RPMI8226 (cell line): ENCODE data around the gene GABRG3.

Experiments
- DNase-seq: peaks from one replicate; pipeline ENCODE4 v3.0.0-alpha.2; 2015

The GABRG3 gene

DNA sequence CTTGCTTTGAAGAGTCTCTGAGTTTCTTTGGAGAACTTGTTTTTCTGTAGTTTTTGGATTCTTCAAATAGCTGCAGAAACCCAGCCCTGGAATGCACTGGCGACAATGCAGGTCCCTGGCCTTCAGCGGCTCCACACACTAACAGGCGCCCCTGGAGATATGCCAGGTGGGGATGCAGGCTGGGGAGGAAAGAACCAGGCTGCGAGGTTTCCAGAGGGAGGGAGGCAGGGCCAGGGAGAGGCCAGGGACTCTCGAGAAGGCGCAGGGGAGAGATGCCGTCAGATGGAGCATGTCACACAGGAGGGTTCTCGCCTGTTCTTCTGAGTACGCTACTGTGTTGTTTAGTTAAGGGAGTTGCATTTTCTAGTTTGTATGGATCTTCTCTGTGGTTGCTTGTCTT lies 283.1 kb downstream of the GABRG3 start:
- no peak for DNase-seq

DNA sequence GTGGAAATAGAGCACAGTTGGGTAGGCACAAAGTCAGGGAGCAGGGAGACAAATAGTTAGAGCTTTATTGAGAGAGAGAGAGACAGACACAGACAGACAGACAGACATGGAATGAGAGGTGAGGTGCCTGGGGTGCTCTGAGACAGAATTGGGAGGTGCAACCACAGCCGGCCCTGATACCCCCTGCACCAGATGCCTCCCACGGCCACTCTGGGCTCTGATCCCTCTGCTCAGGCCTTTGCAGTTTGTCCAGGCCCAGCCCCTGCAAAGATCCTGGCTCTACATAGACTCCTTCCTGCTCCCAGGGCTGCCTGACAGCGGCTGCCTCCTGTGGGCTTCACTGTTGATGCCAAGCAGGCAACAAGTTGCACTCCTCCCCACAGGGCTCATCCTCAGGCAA lies 283.8 kb downstream of the GABRG3 start:
- no peak for DNase-seq

DNA sequence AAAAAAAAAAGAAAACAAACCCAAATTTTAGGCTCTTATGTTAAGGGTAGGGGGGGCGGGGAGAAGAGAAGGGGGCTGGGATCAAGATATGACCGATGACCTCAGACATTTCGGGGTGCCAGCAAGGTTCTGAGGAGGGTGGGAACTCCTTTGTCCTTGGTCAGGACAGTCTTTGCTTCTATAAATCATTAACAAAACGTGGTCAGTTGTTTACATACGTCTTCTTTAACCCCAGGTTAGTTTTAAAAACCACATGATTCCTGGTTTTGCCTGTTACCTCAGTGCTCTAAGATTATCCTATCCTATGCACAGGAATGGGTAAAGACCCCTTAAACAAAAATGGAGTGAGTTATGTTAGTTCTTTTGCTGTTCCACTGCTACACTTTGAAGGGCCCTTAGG lies 285.5 kb downstream of the GABRG3 start:
- DNase-seq, result no peak

DNA sequence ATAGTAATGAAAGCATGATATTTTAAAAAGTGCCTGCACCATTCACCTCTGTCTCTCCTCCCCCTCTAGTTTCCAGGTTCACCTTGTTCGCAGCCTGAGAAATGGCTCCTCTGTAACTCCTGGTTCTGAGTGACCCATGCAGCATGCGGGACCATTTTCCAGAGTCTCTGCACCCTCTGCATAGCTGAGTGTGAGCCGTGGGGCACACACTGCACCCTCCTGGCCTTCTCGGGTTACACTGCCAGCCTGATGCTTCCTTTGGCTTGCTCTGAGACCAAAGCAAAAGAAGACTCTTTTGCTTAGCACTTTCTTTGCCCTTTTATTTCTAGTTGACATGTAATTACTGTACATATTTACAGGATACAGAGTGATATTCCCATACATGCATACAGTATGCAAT lies 287.3 kb downstream of the GABRG3 start:
- DNase-seq, result no peak

DNA sequence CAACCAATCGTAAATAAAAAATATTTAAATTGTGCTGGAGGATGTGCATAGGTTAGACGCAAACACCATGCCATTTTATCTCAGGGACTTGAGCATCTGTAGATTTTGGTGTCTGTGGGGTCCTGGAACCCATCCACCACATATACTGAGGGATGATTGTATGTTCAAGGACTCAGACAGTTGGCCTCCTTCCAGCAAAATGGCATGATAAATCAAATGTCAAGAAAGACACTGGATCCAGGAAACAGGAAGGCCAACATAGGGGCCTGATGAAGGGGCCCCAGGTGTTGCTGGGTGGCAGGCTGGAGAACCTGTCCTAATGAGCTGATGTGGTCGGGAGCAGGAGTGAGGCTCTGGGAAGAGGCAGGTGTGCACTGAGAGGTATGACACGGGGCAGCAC lies 289.5 kb downstream of the GABRG3 start:
- no peak for DNase-seq

DNA sequence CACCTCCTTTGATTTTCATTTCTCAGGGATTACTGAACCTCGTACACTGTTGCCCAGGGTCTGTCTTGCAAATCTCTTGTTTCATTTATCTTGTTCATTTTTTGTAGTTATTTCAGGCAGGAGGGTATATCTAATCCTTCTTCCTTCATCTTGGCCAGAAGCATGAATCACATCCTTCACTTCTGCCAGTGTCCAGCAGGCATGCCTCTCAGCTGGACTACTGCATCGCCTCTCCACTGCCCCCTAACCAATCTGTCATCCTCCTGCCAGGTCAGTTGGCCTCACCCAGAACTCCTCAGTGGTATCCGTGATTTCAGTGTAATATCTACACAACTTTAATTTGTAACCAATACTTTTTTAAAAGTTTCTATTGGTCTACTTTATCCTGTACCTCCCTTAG lies 297.9 kb downstream of the GABRG3 start:
- no peak for DNase-seq

DNA sequence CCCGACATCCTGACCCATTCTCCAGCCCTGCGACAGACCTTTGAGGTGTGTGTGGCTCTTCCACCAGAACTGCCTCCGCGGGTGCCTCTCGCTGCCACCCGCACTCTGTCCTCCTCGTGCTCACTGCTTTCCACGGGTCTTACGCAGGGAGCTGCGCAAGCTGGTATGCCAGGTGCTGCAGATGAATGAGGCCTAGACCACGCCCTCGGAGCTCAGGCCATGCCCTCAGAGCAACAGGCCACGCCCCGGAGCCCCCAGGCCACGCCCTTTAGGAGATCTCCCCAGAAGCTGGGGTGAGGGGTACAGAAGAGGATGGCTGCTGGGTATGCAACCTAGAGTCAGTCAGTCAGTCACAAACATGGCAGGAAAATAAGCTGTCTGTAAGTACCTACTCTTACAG lies 300.3 kb downstream of the GABRG3 start:
- no peak for DNase-seq

DNA sequence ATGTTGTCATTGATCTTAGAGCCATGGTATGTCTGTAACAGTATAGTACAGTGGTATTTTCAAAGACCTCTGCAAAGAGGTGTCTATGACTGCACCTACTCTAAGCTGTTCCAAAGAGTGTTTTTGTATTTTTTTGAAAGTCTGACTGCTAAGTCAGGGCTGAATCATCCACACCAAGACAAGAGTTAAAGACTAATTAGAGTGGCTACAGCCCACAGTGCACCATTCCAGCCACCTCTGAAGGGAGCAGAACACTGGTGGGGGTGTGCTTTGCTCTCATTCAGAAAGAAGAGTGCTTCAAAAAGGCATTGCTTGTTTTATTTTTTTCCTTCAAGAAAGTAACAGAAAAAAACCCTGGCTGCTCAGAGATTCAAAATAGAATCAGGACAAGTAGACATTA lies 301.4 kb downstream of the GABRG3 start:
- DNase-seq, result no peak

DNA sequence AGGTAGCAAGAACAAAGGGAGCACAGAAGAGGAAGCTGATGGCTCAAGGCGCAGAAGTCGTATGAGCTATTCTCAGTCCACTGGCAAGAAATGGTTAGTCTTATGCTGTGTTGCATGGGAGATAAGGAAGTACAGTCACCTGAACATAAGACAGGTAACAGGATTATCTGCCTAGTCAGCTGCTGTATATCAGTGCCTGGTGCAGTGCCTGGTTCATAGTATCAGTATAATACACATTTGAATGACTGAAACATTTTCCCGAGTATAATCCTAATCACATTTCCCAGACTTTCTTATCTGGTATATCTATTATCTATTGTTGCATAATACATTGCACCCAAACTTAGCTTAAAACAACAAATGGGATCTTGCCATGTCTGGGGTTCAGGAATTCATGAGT lies 302.5 kb downstream of the GABRG3 start:
- DNase-seq, result no peak

DNA sequence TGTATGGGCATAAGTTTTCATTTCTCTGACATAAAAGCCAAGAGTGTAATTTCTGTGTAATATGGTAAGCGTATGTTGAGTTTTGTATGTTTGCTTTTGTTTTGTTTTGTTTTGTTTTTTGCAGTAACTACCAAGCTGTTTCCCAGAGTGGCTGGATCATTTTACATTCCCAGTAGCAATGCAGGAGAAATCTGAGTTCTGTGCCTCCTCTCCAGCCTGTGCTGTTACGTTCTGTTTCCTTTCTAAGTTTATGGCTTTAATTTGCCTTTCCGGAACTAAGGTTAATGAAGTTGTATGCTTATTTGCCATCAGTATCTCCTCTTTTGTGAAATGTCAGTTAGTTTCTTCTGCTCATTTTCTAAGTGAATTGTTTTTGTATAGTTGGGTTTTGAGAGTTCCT lies 307.8 kb downstream of the GABRG3 start:
- no peak for DNase-seq

DNA sequence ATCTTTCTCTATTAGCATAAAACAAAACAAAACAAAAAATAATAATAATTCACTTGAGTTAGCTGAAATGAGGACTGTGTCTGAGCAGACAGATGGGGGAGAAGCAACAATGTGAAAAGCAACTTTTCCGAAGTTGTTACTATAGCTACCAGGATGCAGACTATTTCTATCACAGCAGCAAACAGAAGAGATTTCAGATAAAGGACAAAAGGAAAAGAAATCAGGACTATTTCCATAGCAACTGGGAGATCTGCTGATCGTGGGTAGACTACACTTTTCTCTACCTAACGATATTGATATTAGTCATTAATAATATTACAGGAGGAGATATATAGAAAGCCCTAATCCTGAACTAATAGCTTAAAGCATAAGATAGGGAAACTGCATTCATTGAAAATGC lies 321.7 kb downstream of the GABRG3 start:
- no peak for DNase-seq

DNA sequence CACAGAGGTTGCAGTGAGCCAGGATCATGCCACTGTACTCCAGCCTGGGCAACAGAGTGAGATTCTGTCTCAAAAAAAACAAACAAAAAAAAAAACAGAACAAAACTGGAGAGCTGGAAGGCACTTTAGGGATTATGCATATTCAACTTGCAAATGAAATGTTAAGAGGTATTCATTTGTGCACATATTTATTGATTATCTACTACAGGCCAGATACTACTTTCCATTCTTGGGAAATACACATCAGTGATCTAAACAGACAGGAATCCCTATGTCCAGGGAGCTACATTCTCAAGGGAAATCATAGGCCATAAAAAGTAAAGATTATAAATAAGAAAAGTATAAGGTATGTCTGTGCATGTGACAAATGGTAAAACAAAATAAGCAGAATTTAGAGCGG lies 322.6 kb downstream of the GABRG3 start:
- no peak for DNase-seq

DNA sequence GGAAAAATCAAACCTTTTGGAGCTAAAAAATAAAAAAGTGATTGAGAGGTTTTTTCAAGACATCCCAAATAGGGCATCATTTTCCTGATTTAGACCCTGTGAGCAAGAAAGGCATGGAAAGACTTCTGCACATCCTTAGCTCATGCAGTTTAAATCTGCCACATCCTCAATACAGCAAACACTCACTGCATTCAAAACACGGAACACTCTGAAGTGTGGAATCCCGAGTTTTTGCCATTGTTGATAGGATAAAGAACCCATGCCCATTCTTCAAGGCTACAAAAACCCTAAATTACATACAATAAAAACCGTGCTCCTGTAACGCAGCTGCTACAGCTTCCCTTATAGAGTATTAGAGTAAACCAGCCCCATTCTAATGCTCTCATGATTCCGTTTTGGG lies 346.8 kb downstream of the GABRG3 start:
- DNase-seq, result no peak

DNA sequence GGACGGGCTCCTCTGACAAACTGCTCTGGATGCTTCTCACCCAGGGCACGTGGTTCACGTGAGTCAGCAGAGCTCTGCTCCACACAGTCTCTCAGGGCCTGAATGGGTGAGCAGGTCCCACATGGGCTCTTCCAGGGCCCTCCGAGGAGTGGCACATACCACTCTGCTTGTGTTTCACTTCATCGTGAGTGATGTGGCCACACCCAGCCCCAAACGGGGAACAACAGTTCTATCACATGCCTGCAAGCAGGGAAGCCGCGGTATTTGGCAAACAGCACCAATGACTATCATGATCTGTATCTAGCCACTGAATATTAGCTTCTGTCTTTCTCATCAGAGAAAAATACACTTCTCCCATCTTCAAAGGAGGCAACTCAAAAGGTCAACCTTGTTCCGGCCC lies 352.8 kb downstream of the GABRG3 start:
- DNase-seq, result no peak

DNA sequence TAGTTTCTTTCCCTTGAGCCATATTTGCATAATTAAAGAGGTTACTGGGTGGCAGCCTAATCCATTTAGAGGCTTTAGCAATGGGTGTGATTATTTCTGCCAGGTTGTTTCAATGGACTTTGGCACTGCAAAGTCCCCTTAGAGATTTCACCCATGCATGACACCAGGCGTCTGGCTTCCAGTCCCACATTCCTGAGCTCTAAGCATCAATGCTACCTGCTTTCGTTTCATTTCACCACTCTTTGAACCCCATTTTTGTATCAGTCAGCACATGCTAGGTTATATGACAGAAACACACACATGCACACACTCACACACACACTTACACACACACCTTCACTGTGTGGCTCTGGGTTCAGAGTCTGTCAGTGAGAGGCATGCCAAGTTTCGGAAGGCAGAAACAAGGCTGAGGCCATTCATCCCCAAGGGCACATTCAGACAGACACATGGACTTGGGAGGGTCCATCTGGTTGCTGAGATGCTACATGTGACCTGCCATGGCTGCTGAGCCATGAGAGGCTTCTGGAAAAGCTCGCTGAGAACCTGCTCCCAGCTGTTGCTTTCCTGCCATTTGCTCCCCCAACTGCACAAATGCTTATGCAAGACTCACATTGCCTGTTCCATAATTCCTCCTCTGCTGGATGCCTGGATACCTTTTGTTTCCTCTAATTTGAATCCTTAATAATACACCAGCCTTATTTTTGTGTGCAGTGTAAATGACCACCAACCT lies 354.1 kb downstream of the GABRG3 start:
- DNase-seq, result no peak

DNA sequence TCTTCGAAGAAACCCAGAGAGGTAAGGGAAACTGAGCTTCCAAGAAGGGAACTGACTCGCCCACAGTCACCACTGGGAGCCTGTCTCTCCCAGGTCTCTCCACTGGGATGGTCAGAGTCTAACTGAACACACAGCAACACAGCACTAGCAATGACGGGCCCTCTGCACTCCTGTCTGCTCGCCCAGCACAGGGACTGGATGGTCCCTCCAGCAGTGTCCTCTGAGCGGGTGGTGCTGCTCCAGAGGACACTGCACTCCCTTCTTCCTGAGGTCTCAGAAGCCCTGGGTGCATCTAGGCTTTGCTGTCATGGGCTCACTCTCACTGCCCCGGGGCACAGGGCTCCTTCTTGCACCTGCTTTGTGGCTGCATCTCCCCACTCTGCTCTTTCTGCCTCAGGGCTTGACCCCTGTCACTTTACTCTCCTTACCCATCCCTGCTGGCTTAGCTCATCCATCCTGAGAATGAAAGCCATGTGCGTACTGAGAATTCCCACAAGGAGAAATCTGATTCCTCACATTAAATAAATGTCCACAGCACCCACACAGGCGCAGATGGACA lies 356.6 kb downstream of the GABRG3 start:
- no peak for DNase-seq

DNA sequence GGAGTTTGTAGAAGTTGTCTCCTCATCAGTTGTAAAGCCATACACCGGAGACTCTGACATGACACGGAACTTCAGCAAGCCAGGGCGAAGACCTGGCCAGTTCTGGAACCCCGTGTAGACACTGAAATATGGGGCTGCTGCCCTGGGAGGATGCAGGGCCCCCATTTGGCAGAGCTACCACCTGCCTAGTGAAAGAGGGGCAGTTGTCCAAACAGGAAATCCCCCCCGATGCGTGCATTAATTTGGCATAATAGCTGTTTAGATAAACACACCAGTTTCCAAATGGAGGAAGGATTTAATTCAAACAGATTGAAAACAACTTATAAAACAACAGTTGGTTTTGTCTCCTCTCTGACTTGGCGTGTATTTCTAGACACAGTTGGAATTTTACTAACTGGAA lies 357.2 kb downstream of the GABRG3 start:
- DNase-seq, result no peak

DNA sequence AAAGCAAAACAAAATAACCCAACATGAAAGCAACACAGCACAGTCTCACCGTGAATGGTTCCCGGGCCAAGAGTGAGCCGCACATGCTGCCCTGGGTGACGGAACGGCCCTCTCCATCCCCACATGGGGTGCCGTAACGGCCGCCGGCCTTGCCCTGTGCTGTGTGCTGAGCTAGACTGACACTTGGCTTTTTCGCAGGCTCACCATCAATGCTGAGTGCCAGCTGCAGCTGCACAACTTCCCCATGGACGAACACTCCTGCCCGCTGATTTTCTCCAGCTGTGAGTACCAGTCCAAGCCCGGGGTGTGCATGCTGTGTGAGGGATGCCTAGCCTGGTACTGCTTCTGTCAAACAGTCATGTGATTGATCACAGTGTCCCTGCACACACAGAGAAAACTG lies 357.6 kb downstream of the GABRG3 start:
- DNase-seq, result no peak

DNA sequence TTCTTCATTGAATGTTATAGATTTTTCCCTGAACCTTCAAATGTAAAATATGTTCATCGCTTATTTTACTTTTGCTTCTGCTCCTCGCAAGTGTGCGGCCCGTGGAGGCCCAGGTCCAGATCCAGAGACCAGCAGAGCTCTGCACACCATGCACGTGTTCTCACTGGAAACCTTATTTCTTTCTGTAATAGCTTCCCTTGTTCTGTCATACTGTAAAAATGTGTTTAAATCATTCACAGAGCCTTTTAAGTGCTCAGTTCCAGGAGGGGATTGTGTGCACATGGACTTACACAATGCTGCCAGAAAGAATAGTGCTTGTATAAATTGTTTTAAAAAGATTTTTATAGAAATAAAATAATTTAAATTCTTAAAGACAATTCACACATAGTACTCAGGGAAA lies 359.3 kb downstream of the GABRG3 start:
- no peak for DNase-seq

DNA sequence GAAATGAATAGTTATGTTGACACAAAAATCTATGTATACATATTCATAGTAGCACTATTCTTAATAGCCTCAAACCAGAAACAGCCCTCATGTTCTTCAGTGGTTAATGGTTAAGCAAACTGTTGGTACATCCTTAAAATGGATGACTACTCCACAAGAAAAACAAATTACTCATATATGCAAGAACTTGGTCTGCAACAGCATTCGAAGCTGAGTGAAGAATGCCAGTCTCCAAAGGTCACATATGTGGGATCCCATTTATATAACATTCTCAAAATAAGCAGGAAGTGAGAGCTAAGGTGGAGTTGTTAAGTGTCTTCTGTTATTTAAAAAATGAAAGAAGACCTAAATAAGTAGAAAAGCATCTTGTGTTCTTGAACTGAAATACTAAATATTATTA lies 365.7 kb downstream of the GABRG3 start:
- DNase-seq, result no peak

DNA sequence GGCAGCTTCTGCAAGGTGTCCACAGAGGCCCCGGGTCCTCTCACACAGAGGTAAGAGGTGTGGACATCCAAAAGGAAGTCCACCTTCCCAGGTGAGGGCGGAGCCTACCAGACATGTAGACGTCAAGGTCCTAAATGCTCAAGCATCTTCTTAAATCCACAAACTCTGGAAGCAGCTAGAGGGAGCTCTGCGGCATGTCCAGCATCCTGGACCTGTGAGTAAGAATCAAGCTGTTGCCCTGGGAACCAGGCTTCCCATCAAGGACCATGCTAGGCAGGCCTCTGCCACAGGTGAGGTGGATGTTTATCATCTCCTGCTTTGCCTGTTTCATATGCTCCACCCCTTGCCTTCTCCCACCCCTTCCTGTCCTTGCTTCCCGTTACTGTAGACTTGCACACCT lies 368.2 kb downstream of the GABRG3 start:
- DNase-seq, result no peak

DNA sequence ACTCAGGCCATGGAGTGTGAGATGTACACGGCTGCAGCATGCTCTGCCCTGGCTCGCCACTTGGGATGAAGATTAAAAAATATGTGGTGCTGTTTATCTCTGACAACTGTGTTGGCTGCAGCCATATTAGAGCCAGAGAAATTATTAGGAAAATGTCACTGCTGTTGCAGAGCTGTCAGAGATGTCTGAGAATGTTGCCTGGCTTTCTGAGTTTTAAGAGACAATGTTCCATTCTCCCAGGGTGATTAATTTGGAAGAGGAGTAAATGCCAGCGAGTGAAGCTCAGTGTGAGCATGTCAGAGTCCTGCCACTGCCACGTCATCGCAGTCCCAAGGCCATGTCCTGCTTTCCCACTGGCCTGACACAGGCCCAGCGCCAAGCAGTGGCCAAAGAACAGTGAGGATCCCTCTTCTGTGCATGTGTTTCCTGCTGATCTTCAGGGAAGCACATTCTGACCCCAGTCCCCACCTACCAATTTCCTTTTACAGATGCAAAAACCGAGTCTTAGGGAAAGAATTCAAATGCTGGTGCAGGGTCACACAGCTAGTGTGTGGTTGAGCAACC lies 370.9 kb downstream of the GABRG3 start:
- DNase-seq, result no peak

DNA sequence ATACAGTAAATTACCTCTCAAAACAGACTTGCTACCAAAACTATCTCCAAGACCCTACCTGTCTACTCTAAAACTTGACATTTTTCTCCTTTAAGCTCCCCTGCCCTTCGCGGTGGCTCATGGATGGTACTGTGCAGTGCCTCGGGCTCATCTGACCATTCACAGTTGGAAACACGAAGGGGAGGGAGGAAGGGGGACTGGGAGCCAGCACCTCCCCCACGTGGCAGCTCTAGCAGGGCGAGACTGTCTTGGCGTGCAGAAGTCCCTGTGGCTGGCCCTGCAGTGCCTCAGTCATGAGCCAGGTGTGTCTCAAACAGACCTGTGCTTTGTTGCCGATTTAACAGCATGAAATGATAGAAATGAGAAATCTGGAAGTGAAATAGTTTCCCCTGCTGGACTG lies 372.0 kb downstream of the GABRG3 start:
- no peak for DNase-seq

DNA sequence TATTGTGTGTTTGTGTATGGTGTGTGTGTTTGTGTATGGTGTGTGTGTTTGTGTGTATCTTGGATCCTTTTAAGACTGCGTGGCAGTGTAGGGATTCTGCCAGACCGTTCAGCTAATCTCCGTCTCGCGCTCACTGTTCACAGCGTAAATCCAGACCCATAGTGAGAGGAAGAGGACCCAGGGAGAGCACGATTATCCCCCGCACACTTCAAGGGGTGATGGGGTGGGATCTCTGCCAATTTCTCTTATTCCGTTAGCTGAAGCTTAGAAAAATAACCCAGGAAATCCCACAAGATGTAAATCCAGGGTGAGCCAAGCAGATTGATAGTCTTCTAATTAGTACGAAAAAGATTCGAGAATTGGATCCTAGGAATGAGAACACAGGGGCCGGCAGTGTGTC lies 381.2 kb downstream of the GABRG3 start:
- no peak for DNase-seq

DNA sequence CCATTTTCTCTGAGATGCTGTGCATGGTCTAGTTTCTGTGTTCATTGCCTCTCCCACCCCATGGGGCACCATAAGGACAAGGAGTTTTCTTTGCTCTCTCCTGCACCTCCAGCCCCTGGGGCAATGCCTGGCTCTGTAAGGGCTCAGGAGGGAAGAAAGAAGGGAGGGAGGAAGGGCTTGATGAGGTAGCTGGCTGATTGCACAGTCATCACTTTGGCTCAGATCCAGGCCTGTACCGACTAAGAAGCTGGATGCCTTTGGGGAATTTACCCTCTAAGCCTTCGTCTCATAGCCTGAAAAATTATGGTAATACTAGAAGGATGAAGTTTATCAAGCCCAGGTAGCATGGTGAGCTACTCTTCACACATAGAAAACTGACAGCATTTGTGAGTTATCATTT lies 382.9 kb downstream of the GABRG3 start:
- no peak for DNase-seq
